Fibroblast of skin of left biceps (primary cell): ENCODE measurements around the gene IFNA8.
"Not testable (repeated sequence)": the region's sequence is repeated elsewhere in the genome, so short reads cannot be mapped to it uniquely, and the experiment has no call there.

Experiments
- DNase-seq, 2 experiments: peaks; one replicate each; pipeline ENCODE4 v3.0.0-alpha.2; 2013; ENCODE audit warnings: low read depth in 2 of 2

The IFNA8 gene

GRCh38 chr9:21428235-21428634 lies 19.3 kb downstream of the IFNA8 start:
- no peak for DNase-seq

GRCh38 chr9:21429191-21429590 lies 20.3 kb downstream of the IFNA8 start:
- no peak for DNase-seq

- no peak for DNase-seq
These were observed 23.9 kb downstream of the IFNA8 start for GRCh38 chr9:21432672-21433425.

- peak; percentile 29 to 46 for DNase-seq
These were observed 25.5 kb downstream of the IFNA8 start for GRCh38 chr9:21434202-21435014.

- DNase-seq: not testable (repeated sequence)
These were observed 26.1 kb downstream of the IFNA8 start for GRCh38 chr9:21435015-21435383.

- no peak for DNase-seq
These were observed 31.2 kb downstream of the IFNA8 start, which contains the start of gene IFNA1 for GRCh38 chr9:21440139-21440538. TSS of gene IFNA1 (plus strand) at chr9:21440439. CDS start at chr9:21440508, 69 bp downstream.

- DNase-seq: no peak
These were observed 35.1 kb downstream of the IFNA8 start for GRCh38 chr9:21443849-21444625.

- not testable (repeated sequence) for DNase-seq
These were observed 40.4 kb downstream of the IFNA8 start for GRCh38 chr9:21449312-21449711.

GRCh38 chr9:21450733-21451394 lies 41.9 kb downstream of the IFNA8 start:
- peak; percentile 17 to 19 for DNase-seq

GRCh38 chr9:21452681-21453080 lies 43.8 kb downstream of the IFNA8 start:
- DNase-seq: no peak

- DNase-seq: no peak
These were observed 45.2 kb downstream of the IFNA8 start for GRCh38 chr9:21454149-21454548.

- no peak for DNase-seq
These were observed 46.4 kb downstream of the IFNA8 start for GRCh38 chr9:21455320-21455719.
